CD14-positive monocyte (primary cell): ENCODE data around the gene DDX18. TPM values are rescaled to one million over a fixed set of nuclear protein-coding genes. Genes with fewer than 3 reads are reported as not detected.
A peak's percentile ranks its signal among the peaks of the same experiment; 100 is the strongest.

Experiments
- DNase-seq, 3 donors: peaks; one replicate each; pipeline ENCODE4 v3.0.0-alpha.2; 2011 to 2022
- H2AFZ ChIP-seq: 2 replicates; pipeline ENCODE4 v1.6.0; 2012; ENCODE audit warnings: mild to moderate bottlenecking, low read depth, low read length, inconsistent platforms; ENCODE audit not compliant: insufficient read depth, poor library complexity, severe bottlenecking
- H3K27ac ChIP-seq, 2 donors: 1 replicate in 1 of 2; 2 replicates in 1 of 2; pipeline ENCODE4 v1.5.1; 2012 to 2013; ENCODE audit warnings: low read length in 2 of 2, control low read depth in 1 of 2, inconsistent platforms in 1 of 2, low read depth in 1 of 2, mild to moderate bottlenecking in 1 of 2
- H3K27me3 ChIP-seq, 2 donors: one replicate each; pipeline versions ENCODE4 v1.6.0 to v1.6.1; 2011 to 2013; ENCODE audit warnings: low read length in 2 of 2; ENCODE audit not compliant: control insufficient read depth in 2 of 2, insufficient read depth in 2 of 2
- H3K36me3 ChIP-seq, 2 donors: replicated peaks in 1 of 2; 1 replicate in 1 of 2; 2 replicates in 1 of 2; pipeline versions ENCODE4 v1.5.1 to v1.6.1; 2012 to 2013; ENCODE audit warnings: low read length in 2 of 2, control low read depth in 1 of 2, inconsistent platforms in 1 of 2, mild to moderate bottlenecking in 1 of 2; ENCODE audit not compliant: insufficient read depth in 2 of 2, control insufficient read depth in 1 of 2
- H3K4me1 ChIP-seq, 2 donors: 1 replicate in 1 of 2; 2 replicates in 1 of 2; pipeline versions ENCODE4 v1.5.1 to v1.6.1; 2012 to 2013; ENCODE audit warnings: low read length in 2 of 2, control low read depth in 1 of 2, inconsistent platforms in 1 of 2, mild to moderate bottlenecking in 1 of 2, moderate library complexity in 1 of 2; ENCODE audit not compliant: insufficient read depth in 2 of 2, control insufficient read depth in 1 of 2
- H3K4me2 ChIP-seq: replicated peaks from 2 replicates; pipeline ENCODE3; 2012; ENCODE audit warnings: low read length, moderate library complexity, mild to moderate bottlenecking; ENCODE audit not compliant: poor library complexity, severe bottlenecking; ENCODE audit errors: extremely low read depth
- H3K4me3 ChIP-seq, 3 experiments: fragments of 200-600 bp in 1 of 3; sonication (generic) in 1 of 3; replicated peaks in 1 of 3; 1 replicate in 2 of 3; 2 replicates in 1 of 3; pipeline ENCODE4 v1.5.1; 2011 to 2013; ENCODE audit warnings: low read length in 3 of 3, mild to moderate bottlenecking in 3 of 3, control low read depth in 2 of 3, low read depth in 2 of 3, inconsistent platforms in 1 of 3, moderate library complexity in 1 of 3
- H3K79me2 ChIP-seq: 2 replicates; pipeline ENCODE4 v1.6.0; 2012; ENCODE audit warnings: mild to moderate bottlenecking, control low read depth, inconsistent platforms, low read length, moderate library complexity; ENCODE audit not compliant: insufficient read depth
- H3K9ac ChIP-seq: 2 replicates; pipeline ENCODE4 v1.6.0; 2017; ENCODE audit warnings: low read length, mild to moderate bottlenecking; ENCODE audit not compliant: insufficient read depth, poor library complexity, severe bottlenecking
- H3K9me3 ChIP-seq, 2 donors: replicated peaks in 1 of 2; 1 replicate in 1 of 2; 2 replicates in 1 of 2; pipeline versions ENCODE4 v1.5.1 to v1.6.1; 2012 to 2013; ENCODE audit warnings: low read length in 2 of 2, control low read depth in 1 of 2; ENCODE audit not compliant: control insufficient read depth in 1 of 2, insufficient read depth in 1 of 2
- H4K20me1 ChIP-seq: 2 replicates; pipeline ENCODE4 v1.6.0; 2012; ENCODE audit warnings: mild to moderate bottlenecking, low read length, control low read depth, moderate library complexity; ENCODE audit not compliant: insufficient read depth
- H3K27ac Mint-ChIP-seq, 7 donors: one replicate each; pipeline ENCODE4 v1.8.0; 2020; ENCODE audit warnings: mild to moderate bottlenecking in 7 of 7, mixed read lengths in 7 of 7, moderate library complexity in 6 of 7, inconsistent platforms in 2 of 7
- H3K27me3 Mint-ChIP-seq, 3 donors: one replicate each; pipeline ENCODE4 v1.8.0; 2021 to 2022; ENCODE audit warnings: low read depth in 3 of 3, mild to moderate bottlenecking in 3 of 3, mixed read lengths in 3 of 3, moderate library complexity in 3 of 3, inconsistent platforms in 1 of 3
- H3K36me3 Mint-ChIP-seq, 2 donors: one replicate each; pipeline ENCODE4 v1.8.0; 2020; ENCODE audit warnings: mixed read lengths in 2 of 2, inconsistent platforms in 1 of 2, mild to moderate bottlenecking in 1 of 2
- H3K4me1 Mint-ChIP-seq: one replicate; pipeline ENCODE4 v1.8.0; 2020; ENCODE audit warnings: mild to moderate bottlenecking, mixed read lengths
- H3K4me3 Mint-ChIP-seq, 2 donors: one replicate each; pipeline ENCODE4 v1.8.0; 2020; ENCODE audit warnings: mild to moderate bottlenecking in 2 of 2, mixed read lengths in 2 of 2, moderate library complexity in 1 of 2
- H3K9me3 Mint-ChIP-seq, 7 donors: one replicate each; pipeline ENCODE4 v1.8.0; 2020 to 2022; ENCODE audit warnings: mixed read lengths in 7 of 7, mild to moderate bottlenecking in 6 of 7, moderate library complexity in 6 of 7, inconsistent platforms in 2 of 7
- CTCF ChIP-seq: fragments of 200-600 bp; IDR thresholded peaks from one replicate; pipeline ENCODE4 v1.8.0; 2022; ENCODE audit warnings: antibody characterized with exemption, mild to moderate bottlenecking
- WGBS: methylation state at CpG from one replicate; pipeline ENCODE4 v1.1.5; 2013; ENCODE audit warnings: missing lambda C conversion rate; ENCODE audit not compliant: insufficient coverage; 5-methylcytosine and 5-hydroxymethylcytosine counted together
- intact Hi-C, 2 donors: fragments of 100-400 bp; cut with micrococcal nuclease; formaldehyde crosslinking; loops; one replicate each; pipeline versions ENCODE4 v1.15.0 to v1.15.1; 2023
- polyA plus RNA-seq, 3 donors: library from polyadenylated mRNA; depleted of rRNA in 1 of 3; unstranded in 2 of 3; stranded (reverse) in 1 of 3; fragments of 300-500 nt in 2 of 3; fragments of >200 nt in 1 of 3; fragmentation: Illumina TruSeq in 2 of 3; gene quantifications; 1 replicate in 2 of 3; 2 replicates in 1 of 3; pipeline ENCODE4 v1.2.3, GENCODE V29; 2012 to 2021

DDX18 gene
- polyA plus RNA-seq, 3 donors: 19.1 to 21.1 (median 19.7) TPM

GRCh38 chr2:117812443-117812842 lies 2.0 kb upstream of the DDX18 start:
- Histone ChIP-seq H2AFZ (no peak overlapping the region), H3K9ac (no peak overlapping the region), H3K36me3 (peaks cover 5 to 6% of the 10 kb centered on the region in 2 donors), H3K27ac (no peak overlapping the region), H3K79me2 (peaks cover 28% of the 10 kb centered on the region), H3K4me1 (peaks cover 10 to 17% of the 10 kb centered on the region in 2 donors), H3K9me3 (no peaks in the 10 kb centered on the region), H3K4me2 (no peak overlapping the region), H3K4me3 (no peak overlapping the region), H4K20me1 (no peaks in the 10 kb centered on the region), H3K27me3 (no peaks in the 10 kb centered on the region)
- no peak overlapping the region for H3K4me3 Mint-ChIP-seq
- H3K27ac Mint-ChIP-seq: no peak overlapping the region
- no peak for DNase-seq
- peaks cover 4 to 8% (median 7%) of the 10 kb centered on the region in 3 donors for H3K27me3 Mint-ChIP-seq
- H3K9me3 Mint-ChIP-seq: peaks cover 0 to 3% (median 1%) of the 10 kb centered on the region in 7 donors
- peaks cover 5 to 6% of the 10 kb centered on the region in 2 donors for H3K36me3 Mint-ChIP-seq
- peaks cover 11% of the 10 kb centered on the region for H3K4me1 Mint-ChIP-seq
- 87% methylated on average over 3 of the region's 4 CpGs for WGBS
- TF ChIP-seq CTCF: no peak
- intact Hi-C loops: loop anchor here in 1 of 2 donors (10.0 kb wide), 1 partner anchor 192 kb away; no protein-coding TSS in a partner anchor

GRCh38 chr2:117815946-117816345 lies 1.5 kb downstream of the DDX18 start:
- peaks cover 29% of the 10 kb centered on the region for H3K79me2 ChIP-seq
- no peak overlapping the region for H3K4me3 Mint-ChIP-seq
- intact Hi-C loops: loop anchor here (5.0 to 10.0 kb wide), 2 partner anchors 186 to 189 kb away; no protein-coding TSS in a partner anchor

More at GRCh38 chr2:117815946-117816345, 1.5 kb downstream of the DDX18 start:
- Histone ChIP-seq H3K36me3 (peaks cover 40 to 41% of the 10 kb centered on the region in 2 donors), H4K20me1 (no peaks in the 10 kb centered on the region), H3K4me2 (no peak overlapping the region), H3K9me3 (no peaks in the 10 kb centered on the region), H3K27me3 (no peaks in the 10 kb centered on the region), H3K9ac (no peak overlapping the region), H3K27ac (peak overlapping the region in 1 of 2 donors; percentile 94), H3K4me3 (peak overlapping the region in 1 of 3 experiments; percentile 80), H2AFZ (no peak overlapping the region), H3K4me1 (peaks cover 10 to 17% of the 10 kb centered on the region in 2 donors)
- H3K36me3 Mint-ChIP-seq: peaks cover 40 to 41% of the 10 kb centered on the region in 2 donors
- H3K27me3 Mint-ChIP-seq: peaks cover 3 to 4% (median 3%) of the 10 kb centered on the region in 3 donors
- H3K4me1 Mint-ChIP-seq: peaks cover 11% of the 10 kb centered on the region
- H3K27ac Mint-ChIP-seq: peak overlapping the region in 1 of 7 donors; percentile 99
- peaks cover 0 to 2% (median 0%) of the 10 kb centered on the region in 7 donors for H3K9me3 Mint-ChIP-seq
- WGBS: no CpG with 5 or more reads among the region's 3 CpGs
- TF ChIP-seq CTCF: no peak
- no peak for DNase-seq
